Kidney (tissue), 14 donors: ENCODE measurements around the gene ZFP62. TPM values are rescaled to one million over a fixed set of nuclear protein-coding genes. Genes with fewer than 3 reads are reported as not detected.

ENCODE experiments used
- DNase-seq, 5 donors: peaks; one replicate each; pipeline ENCODE4 v3.0.0-alpha.2; 2013 to 2020
- FAIRE-seq: peaks from 2 replicates; lab custom pipeline; 2012; peaks lifted over from hg19 to GRCh38; lab: Jason Lieb, UNC
- H3K27ac ChIP-seq, 2 donors: one replicate each; pipeline ENCODE4 v1.7.0; 2013; ENCODE audit warnings: low read depth in 2 of 2, low read length in 2 of 2, inconsistent platforms in 1 of 2
- H3K27me3 ChIP-seq: one replicate; pipeline ENCODE4 v1.7.1; 2013; ENCODE audit warnings: low read length, inconsistent platforms; ENCODE audit not compliant: control insufficient read depth, insufficient read depth
- H3K36me3 ChIP-seq, 3 donors: one replicate each; pipeline versions ENCODE4 v1.7.0 to v1.7.1; 2013; ENCODE audit warnings: low read length in 3 of 3, control low read depth in 1 of 3, inconsistent platforms in 1 of 3; ENCODE audit not compliant: insufficient read depth in 3 of 3, control insufficient read depth in 2 of 3
- H3K4me1 ChIP-seq, 3 donors: one replicate each; pipeline versions ENCODE4 v1.7.0 to v1.7.1; 2013; ENCODE audit warnings: low read length in 3 of 3, inconsistent platforms in 1 of 3, low read depth in 1 of 3; ENCODE audit not compliant: control insufficient read depth in 2 of 3, insufficient read depth in 2 of 3
- H3K4me3 ChIP-seq, 3 donors: one replicate each; pipeline versions ENCODE4 v1.7.0 to v1.8.1; 2013; ENCODE audit warnings: low read length in 3 of 3, control low read depth in 1 of 3, inconsistent platforms in 1 of 3
- H3K9ac ChIP-seq, 3 donors: one replicate each; pipeline versions ENCODE4 v1.7.0 to v1.7.1; 2013; ENCODE audit warnings: low read length in 3 of 3, control low read depth in 1 of 3, inconsistent platforms in 1 of 3
- H3K9me3 ChIP-seq, 3 donors: one replicate each; pipeline versions ENCODE4 v1.7.0 to v1.7.1; 2013; ENCODE audit warnings: low read length in 3 of 3, control low read depth in 1 of 3, inconsistent platforms in 1 of 3; ENCODE audit not compliant: control insufficient read depth in 2 of 3, insufficient read depth in 1 of 3
- CTCF ChIP-seq: IDR thresholded peaks from 3 replicates; pipeline ENCODE4 v1.5.1; 2012; ENCODE audit warnings: mild to moderate bottlenecking, moderate library complexity, borderline replicate concordance; ENCODE audit not compliant: insufficient read depth; ENCODE audit errors: extremely low read depth
- intact Hi-C: fragments of 100-400 bp; cut with DNase I; formaldehyde crosslinking; loops from one replicate; pipeline ENCODE4 v1.11.1; 2022
- polyA plus RNA-seq: library from polyadenylated mRNA; stranded (reverse); fragments of 350-450 nt; fragmentation: Illumina TruSeq; extraction: RNeasy Lipid Tissue Mini Kit (QIAGEN cat#74804); gene quantifications from one replicate; pipeline ENCODE4 v1.2.3, GENCODE V29; 2014; ENCODE audit warnings: low read depth, low replicate concordance; ENCODE audit not compliant: insufficient read depth
- total RNA-seq: library from RNA; stranded (reverse); fragmentation: NEBNext Ultra II Directional; extraction: Animal tissue kit (Norgen Biotek cat#: 25700); gene quantifications from one replicate; pipeline ENCODE4 v1.2.1, GENCODE V29; 2021
- donor health status: control.
- donor health status: control.
- donor health status: control.
- donor health status: control.
- donor health status: control.
- donor health status: DM: yes; HTN: yes; CAD: no.
- donor health status: Normal renal cell carcinoma (clear cell type).

ZFP62 gene
- total and polyA plus RNA-seq, 2 donors from 2014 or later, result 16.2 to 30.7 TPM

GRCh38 chr5:180909782-180910181 is 48.7 kb upstream of the ZFP62 start:
- DNase-seq (no peak), FAIRE-seq (no peak)
- H3K9me3 ChIP-seq, result no peaks in the 10 kb centered on the region
- H3K27me3 ChIP-seq, result no peaks in the 10 kb centered on the region
- intact Hi-C loops, result no loop called here
- no peaks in the 10 kb centered on the region for H3K36me3 ChIP-seq
- no peak overlapping the region for H3K4me3 ChIP-seq
- no peak for TF ChIP-seq CTCF
- no peak overlapping the region for H3K27ac ChIP-seq
- no peaks in the 10 kb centered on the region for H3K4me1 ChIP-seq
- H3K9ac ChIP-seq, result no peak overlapping the region

GRCh38 chr5:180908998-180909731 is 48.1 kb upstream of the ZFP62 start:
- Histone ChIP-seq H3K27me3 (no peaks in the 10 kb centered on the region), H3K36me3 (no peaks in the 10 kb centered on the region), H3K4me3 (no peak overlapping the region), H3K27ac (no peak overlapping the region), H3K9me3 (no peaks in the 10 kb centered on the region), H3K9ac (no peak overlapping the region), H3K4me1 (no peaks in the 10 kb centered on the region)
- FAIRE-seq (no peak), DNase-seq (no peak)
- TF ChIP-seq CTCF, result no peak
- intact Hi-C loops, result no loop called here

GRCh38 chr5:180908400-180908799 is 47.3 kb upstream of the ZFP62 start:
- TF ChIP-seq CTCF, result no peak
- no peak for FAIRE-seq
- no peak overlapping the region for H3K4me3 ChIP-seq
- H3K27ac ChIP-seq, result no peak overlapping the region
- no peaks in the 10 kb centered on the region for H3K27me3 ChIP-seq
- no peak overlapping the region for H3K9ac ChIP-seq
- no peaks in the 10 kb centered on the region for H3K9me3 ChIP-seq
- no peaks in the 10 kb centered on the region for H3K36me3 ChIP-seq
- no peak for DNase-seq
- intact Hi-C loops, result no loop called here
- H3K4me1 ChIP-seq, result no peaks in the 10 kb centered on the region
